ENCODE results near the gene GOLGB1. TPM values are rescaled to one million over a fixed set of nuclear protein-coding genes. Genes with fewer than 3 reads are reported as not detected.

GOLGB1 gene
- total RNA-seq, 2 donors from 2014 or later = 46.4 to 59.0 TPM

- H3K36me3 ChIP-seq (replicated peaks in 1 of 2; ENCODE audit: insufficient read depth in 1 of 2, low read depth in 2 of 2) = peaks cover 0 to 8% of the 10 kb centered on the region in 2 donors
These were observed 45.6 kb downstream of the GOLGB1 start for GRCh38 chr3:121703973-121704372.

GRCh38 chr3:121698901-121699300, 50.6 kb downstream of the GOLGB1 start:
- no peak overlapping the region for H3K27ac ChIP-seq
- intact Hi-C loops (cut with DNase I) = no loop called here
- peak in 2 of 4 donors; percentile 16 to 26 for DNase-seq
- ATAC-seq = no peak
- no peaks in the 10 kb centered on the region for H3K9me3 ChIP-seq
- no peaks in the 10 kb centered on the region for H3K27me3 ChIP-seq
- H3K4me1 ChIP-seq = peaks cover 9% of the 10 kb centered on the region
- TF ChIP-seq POLR2A (IDR thresholded peaks at IDR 0.05) = no peak
- no peak for TF ChIP-seq CTCF (IDR thresholded peaks at IDR 0.05)
- peaks cover 0 to 15% of the 10 kb centered on the region in 2 donors for H3K36me3 ChIP-seq (replicated peaks in 1 of 2; ENCODE audit: insufficient read depth in 1 of 2, low read depth in 2 of 2)
- H3K4me3 ChIP-seq = no peak overlapping the region

More at GRCh38 chr3:121703973-121704372, 45.6 kb downstream of the GOLGB1 start:
- no peak for TF ChIP-seq POLR2A (IDR thresholded peaks at IDR 0.05)
- TF ChIP-seq CTCF (IDR thresholded peaks at IDR 0.05) = no peak
- intact Hi-C loops (cut with DNase I) = no loop called here
- peaks cover 6% of the 10 kb centered on the region for H3K4me1 ChIP-seq
- 97% methylated on average over 5 of the region's 5 CpGs for whole genome bisulfite sequencing, 2 donors
- H3K4me3 ChIP-seq = no peak overlapping the region
- H3K9me3 ChIP-seq = no peaks in the 10 kb centered on the region
- ATAC-seq (no peak), DNase-seq (no peak)
- no peaks in the 10 kb centered on the region for H3K27me3 ChIP-seq
- H3K27ac ChIP-seq = no peak overlapping the region

GRCh38 chr3:121698476-121698875, 51.1 kb downstream of the GOLGB1 start:
- H3K36me3 ChIP-seq (replicated peaks in 1 of 2; ENCODE audit: insufficient read depth in 1 of 2, low read depth in 2 of 2) = peaks cover 0 to 15% of the 10 kb centered on the region in 2 donors
- TF ChIP-seq CTCF (IDR thresholded peaks at IDR 0.05) (no peak), POLR2A (IDR thresholded peaks at IDR 0.05) (no peak)
- ATAC-seq = no peak
- peaks cover 9% of the 10 kb centered on the region for H3K4me1 ChIP-seq
- DNase-seq = no peak
- H3K9me3 ChIP-seq = no peaks in the 10 kb centered on the region
- no peak overlapping the region for H3K4me3 ChIP-seq
- H3K27me3 ChIP-seq = no peaks in the 10 kb centered on the region
- 91 to 100% methylated on average over 1 of the region's 1 CpG for WGBS, 2 donors
- intact Hi-C loops (cut with DNase I) = no loop called here
- no peak overlapping the region for H3K27ac ChIP-seq

GRCh38 chr3:121696186-121696585, 53.4 kb downstream of the GOLGB1 start:
- H3K27ac ChIP-seq = no peak overlapping the region
- no peaks in the 10 kb centered on the region for H3K27me3 ChIP-seq
- H3K4me3 ChIP-seq = no peak overlapping the region
- no peaks in the 10 kb centered on the region for H3K9me3 ChIP-seq
- no peak for DNase-seq
- TF ChIP-seq CTCF (IDR thresholded peaks at IDR 0.05) = no peak
- peaks cover 0 to 17% of the 10 kb centered on the region in 2 donors for H3K36me3 ChIP-seq (replicated peaks in 1 of 2; ENCODE audit: insufficient read depth in 1 of 2, low read depth in 2 of 2)
- peaks cover 9% of the 10 kb centered on the region for H3K4me1 ChIP-seq
- 82 to 90% methylated on average over 3 of the region's 3 CpGs for WGBS, 2 donors
- no peak for ATAC-seq
- intact Hi-C loops (cut with DNase I) = no loop called here

DNA sequence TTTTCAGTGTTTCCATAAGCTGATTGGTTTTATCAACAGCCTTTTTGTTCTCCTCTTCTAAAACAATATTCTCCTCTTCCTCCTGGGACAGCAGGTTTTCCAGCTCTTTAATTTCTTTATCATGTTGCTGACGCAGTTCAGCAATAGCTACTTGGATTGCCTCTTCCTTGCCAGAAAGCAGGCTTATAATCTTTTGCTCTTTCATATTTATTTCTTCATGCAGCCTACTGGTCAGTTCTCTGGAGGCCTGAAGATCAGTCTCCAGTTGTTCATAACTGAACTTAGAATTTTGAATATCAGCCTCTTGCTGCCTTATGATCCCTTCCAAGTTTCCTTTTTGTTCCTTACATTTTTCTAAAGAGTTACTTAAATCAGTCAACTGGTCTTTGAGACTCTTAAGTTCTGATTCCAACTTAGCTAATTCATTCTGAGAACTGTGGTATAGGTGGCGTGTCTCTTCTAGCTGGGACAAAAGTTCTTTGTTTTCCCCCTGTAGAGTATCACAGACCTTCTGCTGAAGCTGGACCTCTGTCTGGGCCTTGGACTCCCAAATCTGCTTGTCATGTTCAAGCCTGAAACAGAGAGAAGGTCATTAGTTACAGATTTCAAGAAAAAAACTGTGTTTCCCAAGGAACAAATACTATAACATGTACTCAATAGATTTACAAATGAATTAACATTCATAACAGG, 57.4 kb downstream of the GOLGB1 start:
- ATAC-seq = no peak
- no peaks in the 10 kb centered on the region for H3K4me1 ChIP-seq
- H3K27me3 ChIP-seq = no peaks in the 10 kb centered on the region
- H3K27ac ChIP-seq = no peak overlapping the region
- intact Hi-C loops (cut with DNase I) = no loop called here
- DNase-seq = no peak
- H3K9me3 ChIP-seq = no peaks in the 10 kb centered on the region
- TF ChIP-seq POLR2A (IDR thresholded peaks at IDR 0.05) (no peak), CTCF (IDR thresholded peaks at IDR 0.05) (no peak)
- WGBS, 2 donors = 93 to 98% methylated on average over 2 of the region's 2 CpGs
- H3K36me3 ChIP-seq (replicated peaks in 1 of 2; ENCODE audit: insufficient read depth in 1 of 2, low read depth in 2 of 2) = peaks cover 0 to 15% of the 10 kb centered on the region in 2 donors
- no peak overlapping the region for H3K4me3 ChIP-seq
